Liver (tissue), 3 donors: ENCODE results near the gene FAM13C.

Experiments used
- GABPA ChIP-seq, 2 donors: IDR thresholded peaks in 1 of 2; conservative IDR thresholded peaks in 1 of 2; 2 replicates each; pipeline ENCODE4 v1.6.1; 2016; ENCODE audit warnings: antibody characterized with exemption in 2 of 2, mild to moderate bottlenecking in 1 of 2, moderate library complexity in 1 of 2
- TAF1 ChIP-seq: conservative IDR thresholded peaks from 2 replicates; pipeline ENCODE4 v1.6.1; 2016; ENCODE audit warnings: antibody characterized with exemption, mild to moderate bottlenecking
- TF ChIP-seq, protein P1 (sequence below): fragments of 150-350 bp; IDR thresholded peaks from 2 replicates; pipeline ENCODE4 v1.5.1; 2017; ENCODE audit warnings: improper control_type of control experiment, low read depth, low read length; ENCODE audit not compliant: missing input control
- TF ChIP-seq, protein P2 (sequence below): IDR thresholded peaks from 2 replicates; pipeline ENCODE4 v1.6.1; 2016; ENCODE audit warnings: antibody characterized with exemption
- TF ChIP-seq, protein P3 (sequence below): IDR thresholded peaks from 2 replicates; pipeline ENCODE4 v1.6.1; 2016; ENCODE audit warnings: antibody characterized with exemption
- TF ChIP-seq, protein P4 (sequence below): IDR thresholded peaks from 2 replicates; pipeline ENCODE4 v1.6.1; 2016; ENCODE audit warnings: antibody characterized with exemption, mild to moderate bottlenecking
- donor health status: healthy.
- donor health status: healthy.

DNA sequence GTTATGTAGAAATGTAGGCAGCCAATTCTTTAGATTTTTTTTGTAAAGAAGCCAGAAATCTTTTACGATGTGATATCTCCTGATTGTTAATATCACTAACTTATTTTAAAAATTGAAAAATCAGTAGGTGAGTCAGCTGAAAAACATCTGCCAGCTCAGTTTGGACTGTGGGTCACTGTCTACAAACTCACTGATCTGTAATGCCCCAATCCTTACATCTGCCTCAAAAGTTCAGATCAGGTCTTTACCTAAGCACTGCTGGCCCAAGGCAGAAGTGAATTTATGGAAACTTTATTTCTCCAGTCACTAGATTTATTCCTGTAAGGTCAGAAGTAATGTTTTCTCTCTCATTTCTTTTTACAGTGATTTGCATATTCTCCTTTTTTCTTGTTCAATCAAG lies 31.0 kb upstream of the FAM13C start:
- TF ChIP-seq, protein P1, sequence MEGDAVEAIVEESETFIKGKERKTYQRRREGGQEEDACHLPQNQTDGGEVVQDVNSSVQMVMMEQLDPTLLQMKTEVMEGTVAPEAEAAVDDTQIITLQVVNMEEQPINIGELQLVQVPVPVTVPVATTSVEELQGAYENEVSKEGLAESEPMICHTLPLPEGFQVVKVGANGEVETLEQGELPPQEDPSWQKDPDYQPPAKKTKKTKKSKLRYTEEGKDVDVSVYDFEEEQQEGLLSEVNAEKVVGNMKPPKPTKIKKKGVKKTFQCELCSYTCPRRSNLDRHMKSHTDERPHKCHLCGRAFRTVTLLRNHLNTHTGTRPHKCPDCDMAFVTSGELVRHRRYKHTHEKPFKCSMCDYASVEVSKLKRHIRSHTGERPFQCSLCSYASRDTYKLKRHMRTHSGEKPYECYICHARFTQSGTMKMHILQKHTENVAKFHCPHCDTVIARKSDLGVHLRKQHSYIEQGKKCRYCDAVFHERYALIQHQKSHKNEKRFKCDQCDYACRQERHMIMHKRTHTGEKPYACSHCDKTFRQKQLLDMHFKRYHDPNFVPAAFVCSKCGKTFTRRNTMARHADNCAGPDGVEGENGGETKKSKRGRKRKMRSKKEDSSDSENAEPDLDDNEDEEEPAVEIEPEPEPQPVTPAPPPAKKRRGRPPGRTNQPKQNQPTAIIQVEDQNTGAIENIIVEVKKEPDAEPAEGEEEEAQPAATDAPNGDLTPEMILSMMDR, result no peak
- TF ChIP-seq, protein P2, sequence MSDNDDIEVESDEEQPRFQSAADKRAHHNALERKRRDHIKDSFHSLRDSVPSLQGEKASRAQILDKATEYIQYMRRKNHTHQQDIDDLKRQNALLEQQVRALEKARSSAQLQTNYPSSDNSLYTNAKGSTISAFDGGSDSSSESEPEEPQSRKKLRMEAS, result no peak
- no peak for TF ChIP-seq TAF1
- TF ChIP-seq, protein P3, sequence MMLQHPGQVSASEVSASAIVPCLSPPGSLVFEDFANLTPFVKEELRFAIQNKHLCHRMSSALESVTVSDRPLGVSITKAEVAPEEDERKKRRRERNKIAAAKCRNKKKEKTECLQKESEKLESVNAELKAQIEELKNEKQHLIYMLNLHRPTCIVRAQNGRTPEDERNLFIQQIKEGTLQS, result no peak
- TF ChIP-seq, protein P4, sequence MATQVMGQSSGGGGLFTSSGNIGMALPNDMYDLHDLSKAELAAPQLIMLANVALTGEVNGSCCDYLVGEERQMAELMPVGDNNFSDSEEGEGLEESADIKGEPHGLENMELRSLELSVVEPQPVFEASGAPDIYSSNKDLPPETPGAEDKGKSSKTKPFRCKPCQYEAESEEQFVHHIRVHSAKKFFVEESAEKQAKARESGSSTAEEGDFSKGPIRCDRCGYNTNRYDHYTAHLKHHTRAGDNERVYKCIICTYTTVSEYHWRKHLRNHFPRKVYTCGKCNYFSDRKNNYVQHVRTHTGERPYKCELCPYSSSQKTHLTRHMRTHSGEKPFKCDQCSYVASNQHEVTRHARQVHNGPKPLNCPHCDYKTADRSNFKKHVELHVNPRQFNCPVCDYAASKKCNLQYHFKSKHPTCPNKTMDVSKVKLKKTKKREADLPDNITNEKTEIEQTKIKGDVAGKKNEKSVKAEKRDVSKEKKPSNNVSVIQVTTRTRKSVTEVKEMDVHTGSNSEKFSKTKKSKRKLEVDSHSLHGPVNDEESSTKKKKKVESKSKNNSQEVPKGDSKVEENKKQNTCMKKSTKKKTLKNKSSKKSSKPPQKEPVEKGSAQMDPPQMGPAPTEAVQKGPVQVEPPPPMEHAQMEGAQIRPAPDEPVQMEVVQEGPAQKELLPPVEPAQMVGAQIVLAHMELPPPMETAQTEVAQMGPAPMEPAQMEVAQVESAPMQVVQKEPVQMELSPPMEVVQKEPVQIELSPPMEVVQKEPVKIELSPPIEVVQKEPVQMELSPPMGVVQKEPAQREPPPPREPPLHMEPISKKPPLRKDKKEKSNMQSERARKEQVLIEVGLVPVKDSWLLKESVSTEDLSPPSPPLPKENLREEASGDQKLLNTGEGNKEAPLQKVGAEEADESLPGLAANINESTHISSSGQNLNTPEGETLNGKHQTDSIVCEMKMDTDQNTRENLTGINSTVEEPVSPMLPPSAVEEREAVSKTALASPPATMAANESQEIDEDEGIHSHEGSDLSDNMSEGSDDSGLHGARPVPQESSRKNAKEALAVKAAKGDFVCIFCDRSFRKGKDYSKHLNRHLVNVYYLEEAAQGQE, result no peak
- no peak for TF ChIP-seq GABPA (IDR thresholded peaks at IDR 0.05 in 1 of 2, conservative IDR thresholded peaks at IDR 0.05 in 1 of 2)
